Left ventricle myocardium inferior (tissue), 1 donor: ENCODE measurements around the gene PF4V1. TPM values are rescaled to one million over a fixed set of nuclear protein-coding genes. Genes with fewer than 3 reads are reported as not detected.

ENCODE experiments used
- DNase-seq: peaks from one replicate; pipeline ENCODE4 v3.0.0-alpha.2; 2020
- H3K27ac ChIP-seq: fragments of 200-600 bp; replicated peaks from 2 replicates; pipeline ENCODE4 v1.8.0; 2021
- H3K27me3 ChIP-seq: fragments of 200-600 bp; 2 replicates; pipeline ENCODE4 v1.8.0; 2021; ENCODE audit warnings: low read depth
- H3K36me3 ChIP-seq: fragments of 200-600 bp; 2 replicates; pipeline ENCODE4 v1.8.0; 2021
- H3K4me1 ChIP-seq: fragments of 200-600 bp; 2 replicates; pipeline ENCODE4 v1.8.0; 2021
- H3K4me3 ChIP-seq: fragments of 200-600 bp; 2 replicates; pipeline ENCODE4 v1.8.0; 2021; ENCODE audit warnings: mild to moderate bottlenecking, moderate library complexity
- H3K9me3 ChIP-seq: fragments of 200-600 bp; replicated peaks from 2 replicates; pipeline ENCODE4 v1.8.0; 2021
- intact Hi-C: fragments of 100-400 bp; cut with micrococcal nuclease; formaldehyde crosslinking; loops from one replicate; pipeline ENCODE4 v1.11.0; 2022
- total RNA-seq: library from RNA; stranded (reverse); fragmentation: NEBNext Ultra II Directional; extraction: Animal tissue kit (Norgen Biotek cat#: 25700); gene quantifications from one replicate; pipeline ENCODE4 v1.2.1, GENCODE V29; 2021
- TF ChIP-seq, protein P1 (sequence below): fragments of 200-600 bp; IDR thresholded peaks from 2 replicates; pipeline ENCODE4 v1.8.0; 2021; ENCODE audit warnings: antibody characterized with exemption, mild to moderate bottlenecking, borderline replicate concordance
- donor health status: DM: no; HTN: yes; CAD: no; lungs with severe emphysema.

The PF4V1 gene
- total RNA-seq, 1 donor from 2014 or later = not detected

DNA sequence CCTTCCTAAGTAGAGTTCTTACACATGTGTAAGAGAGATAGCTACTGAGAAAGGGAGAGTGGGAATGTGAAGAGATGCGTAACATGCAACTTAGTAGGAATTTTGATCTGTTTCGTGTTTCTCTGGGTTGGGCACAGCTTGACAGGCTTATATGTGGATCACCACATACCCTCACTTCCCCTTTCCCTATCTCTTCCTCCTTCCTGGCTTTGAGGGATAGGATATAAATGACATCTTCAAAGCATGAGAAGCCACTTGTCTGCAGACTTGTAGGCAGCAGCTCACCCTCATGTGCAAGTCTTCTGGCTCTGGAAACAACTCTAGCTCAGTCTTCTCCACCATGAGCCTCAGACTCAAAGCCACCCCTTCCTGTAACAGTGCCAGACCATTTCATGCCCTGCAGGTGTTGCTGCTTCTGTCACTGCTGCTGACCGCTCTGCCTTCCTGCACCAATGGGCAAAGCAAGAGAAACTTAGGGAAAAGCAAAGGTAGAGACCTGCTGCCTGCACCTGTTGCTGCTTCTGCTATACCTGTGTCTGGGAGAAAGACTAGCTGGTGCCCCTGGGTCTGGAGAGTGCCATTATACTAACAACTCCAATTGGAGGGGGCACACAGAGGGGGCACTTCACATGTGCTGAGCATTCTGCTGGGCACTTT is 5.4 kb upstream of the PF4V1 start:
- DNase-seq = no peak
- H3K27me3 ChIP-seq = peaks cover 7% of the 10 kb centered on the region
- intact Hi-C loops = no loop called here
- no peaks in the 10 kb centered on the region for H3K4me1 ChIP-seq
- TF ChIP-seq, protein P1, sequence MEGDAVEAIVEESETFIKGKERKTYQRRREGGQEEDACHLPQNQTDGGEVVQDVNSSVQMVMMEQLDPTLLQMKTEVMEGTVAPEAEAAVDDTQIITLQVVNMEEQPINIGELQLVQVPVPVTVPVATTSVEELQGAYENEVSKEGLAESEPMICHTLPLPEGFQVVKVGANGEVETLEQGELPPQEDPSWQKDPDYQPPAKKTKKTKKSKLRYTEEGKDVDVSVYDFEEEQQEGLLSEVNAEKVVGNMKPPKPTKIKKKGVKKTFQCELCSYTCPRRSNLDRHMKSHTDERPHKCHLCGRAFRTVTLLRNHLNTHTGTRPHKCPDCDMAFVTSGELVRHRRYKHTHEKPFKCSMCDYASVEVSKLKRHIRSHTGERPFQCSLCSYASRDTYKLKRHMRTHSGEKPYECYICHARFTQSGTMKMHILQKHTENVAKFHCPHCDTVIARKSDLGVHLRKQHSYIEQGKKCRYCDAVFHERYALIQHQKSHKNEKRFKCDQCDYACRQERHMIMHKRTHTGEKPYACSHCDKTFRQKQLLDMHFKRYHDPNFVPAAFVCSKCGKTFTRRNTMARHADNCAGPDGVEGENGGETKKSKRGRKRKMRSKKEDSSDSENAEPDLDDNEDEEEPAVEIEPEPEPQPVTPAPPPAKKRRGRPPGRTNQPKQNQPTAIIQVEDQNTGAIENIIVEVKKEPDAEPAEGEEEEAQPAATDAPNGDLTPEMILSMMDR = no peak
- no peak overlapping the region for H3K27ac ChIP-seq
- no peaks in the 10 kb centered on the region for H3K36me3 ChIP-seq
- H3K4me3 ChIP-seq = no peak overlapping the region
- H3K9me3 ChIP-seq = no peaks in the 10 kb centered on the region

DNA sequence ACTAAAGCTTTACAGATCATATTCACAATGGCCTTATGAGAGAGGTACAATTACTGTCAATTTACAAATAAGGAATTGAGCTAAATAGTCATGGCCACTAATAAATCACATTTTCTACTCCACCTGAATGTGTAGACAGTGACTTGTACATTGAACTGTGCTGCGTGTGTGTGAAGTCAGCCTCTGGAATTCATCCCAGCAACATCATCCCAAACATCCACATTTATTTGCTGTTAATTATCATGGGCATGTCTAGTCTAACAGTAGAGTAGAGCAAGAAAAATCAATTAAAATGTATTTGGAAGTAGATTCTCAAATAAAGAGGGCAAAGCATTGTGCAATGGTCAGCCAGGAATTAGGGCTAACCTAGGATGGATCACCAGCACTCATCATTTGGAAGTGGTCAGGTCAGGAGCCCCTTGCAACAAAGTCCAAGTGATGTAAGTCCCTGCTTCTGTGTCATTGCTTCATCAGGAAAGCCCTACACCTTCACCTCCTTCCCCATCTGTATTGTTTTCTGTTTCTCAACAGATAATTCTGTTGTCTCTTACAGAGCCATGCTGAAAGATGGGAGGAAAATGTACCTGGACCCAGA is 4.8 kb upstream of the PF4V1 start:
- no peak for DNase-seq
- intact Hi-C loops = no loop called here
- H3K27ac ChIP-seq = no peak overlapping the region
- no peaks in the 10 kb centered on the region for H3K9me3 ChIP-seq
- TF ChIP-seq, protein P1 = no peak
- H3K36me3 ChIP-seq = no peaks in the 10 kb centered on the region
- H3K4me3 ChIP-seq = no peak overlapping the region
- H3K4me1 ChIP-seq = peaks cover 4% of the 10 kb centered on the region
- H3K27me3 ChIP-seq = peaks cover 13% of the 10 kb centered on the region

DNA sequence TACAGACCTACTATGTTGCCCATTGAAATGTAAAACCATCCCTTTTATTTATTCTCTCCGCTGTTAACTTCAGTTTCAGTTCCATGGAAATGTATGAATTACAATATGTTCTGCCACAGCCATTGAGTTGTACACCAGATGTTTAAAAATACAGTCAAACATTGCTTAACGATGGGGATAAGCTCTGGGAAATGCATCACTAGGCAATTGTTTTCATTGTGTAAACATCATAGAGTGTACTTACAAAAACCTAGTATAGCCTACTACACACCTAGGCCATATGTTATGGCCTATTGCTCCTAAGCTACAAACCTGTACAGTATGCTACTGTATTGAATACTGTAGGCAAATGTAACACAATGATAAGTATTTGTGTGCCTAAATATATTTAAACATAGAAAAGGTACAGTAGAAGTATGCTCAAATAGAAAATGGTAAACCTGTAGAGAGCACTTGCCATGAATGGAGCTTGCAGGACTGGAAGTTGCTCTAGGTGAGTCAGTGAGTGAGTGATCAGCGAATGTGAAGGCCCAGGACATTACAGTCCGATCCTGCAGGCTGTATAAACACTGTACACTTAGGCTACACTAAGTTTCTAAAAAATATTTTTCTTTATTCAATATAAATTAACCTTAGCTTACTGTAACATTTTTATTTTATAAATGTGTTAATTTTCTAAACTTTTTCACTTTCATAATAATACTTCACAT is 2.7 kb upstream of the PF4V1 start:
- Histone ChIP-seq H3K36me3 (no peaks in the 10 kb centered on the region), H3K4me1 (peaks cover 7% of the 10 kb centered on the region), H3K4me3 (no peak overlapping the region), H3K9me3 (no peaks in the 10 kb centered on the region), H3K27me3 (peaks cover 30% of the 10 kb centered on the region), H3K27ac (no peak overlapping the region)
- intact Hi-C loops = no loop called here
- TF ChIP-seq, protein P1 = no peak
- DNase-seq = no peak

DNA sequence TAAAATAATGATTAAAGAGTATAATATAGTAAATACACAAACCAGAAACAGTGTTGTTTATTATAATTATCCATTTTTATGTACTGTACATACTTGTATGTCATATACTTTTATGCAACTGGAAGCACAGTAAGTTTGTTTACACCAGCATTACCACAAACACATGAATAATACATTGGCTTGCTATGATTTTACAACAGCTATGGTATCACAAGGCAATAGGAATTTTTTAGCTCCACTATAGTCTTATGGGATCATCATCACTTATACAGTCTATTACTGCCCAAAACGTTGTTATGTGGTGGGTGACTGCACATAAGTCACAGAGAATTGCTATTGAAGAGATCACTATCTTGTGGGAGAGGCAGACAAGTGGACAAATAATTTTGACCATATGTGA is 1.8 kb upstream of the PF4V1 start:
- no peak for DNase-seq
- intact Hi-C loops = no loop called here
- no peak overlapping the region for H3K27ac ChIP-seq
- H3K4me1 ChIP-seq = peaks cover 7% of the 10 kb centered on the region
- TF ChIP-seq, protein P1 = no peak
- peaks cover 31% of the 10 kb centered on the region for H3K27me3 ChIP-seq
- H3K9me3 ChIP-seq = no peaks in the 10 kb centered on the region
- no peak overlapping the region for H3K4me3 ChIP-seq
- H3K36me3 ChIP-seq = no peaks in the 10 kb centered on the region

DNA sequence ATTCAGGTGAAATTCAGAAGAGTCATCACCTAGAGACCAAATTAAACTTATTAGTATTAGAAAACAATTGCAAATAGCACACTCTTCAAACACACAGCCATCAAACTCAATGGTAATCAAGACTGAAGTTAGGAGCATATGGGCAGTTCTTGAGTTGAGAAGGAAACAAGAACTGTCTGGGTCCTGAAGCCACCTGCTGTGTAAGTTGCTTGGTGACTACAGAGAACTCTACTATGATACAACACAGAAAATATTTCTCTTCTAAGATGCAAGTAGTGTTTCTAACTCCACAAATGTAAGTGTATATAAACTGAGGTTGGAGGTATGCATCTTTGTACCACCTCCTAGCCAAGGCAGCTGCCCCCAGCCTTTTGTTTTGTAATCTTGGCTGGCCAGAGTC is 325 bp upstream of the PF4V1 start:
- no peak overlapping the region for H3K4me3 ChIP-seq
- no peaks in the 10 kb centered on the region for H3K36me3 ChIP-seq
- no peaks in the 10 kb centered on the region for H3K9me3 ChIP-seq
- H3K27me3 ChIP-seq = peaks cover 31% of the 10 kb centered on the region
- DNase-seq = no peak
- no peak overlapping the region for H3K27ac ChIP-seq
- intact Hi-C loops = no loop called here
- peaks cover 7% of the 10 kb centered on the region for H3K4me1 ChIP-seq
- TF ChIP-seq, protein P1 = no peak
